VCaP (cell line): ENCODE data around the gene SYNGR4.
"Not testable (repeated sequence)": the region's sequence is repeated elsewhere in the genome, so short reads cannot be mapped to it uniquely, and the experiment has no call there.

Experiments
- H3K27ac ChIP-seq: fragments of 450-650 bp; 2 replicates; pipeline ENCODE4 v1.5.1; 2017
- TF ChIP-seq, protein P1 (sequence below): fragments of 450-650 bp; conservative IDR thresholded peaks from 2 replicates; pipeline ENCODE4 v1.5.1; 2017; ENCODE audit warnings: mild to moderate bottlenecking, moderate library complexity

Gene SYNGR4

DNA sequence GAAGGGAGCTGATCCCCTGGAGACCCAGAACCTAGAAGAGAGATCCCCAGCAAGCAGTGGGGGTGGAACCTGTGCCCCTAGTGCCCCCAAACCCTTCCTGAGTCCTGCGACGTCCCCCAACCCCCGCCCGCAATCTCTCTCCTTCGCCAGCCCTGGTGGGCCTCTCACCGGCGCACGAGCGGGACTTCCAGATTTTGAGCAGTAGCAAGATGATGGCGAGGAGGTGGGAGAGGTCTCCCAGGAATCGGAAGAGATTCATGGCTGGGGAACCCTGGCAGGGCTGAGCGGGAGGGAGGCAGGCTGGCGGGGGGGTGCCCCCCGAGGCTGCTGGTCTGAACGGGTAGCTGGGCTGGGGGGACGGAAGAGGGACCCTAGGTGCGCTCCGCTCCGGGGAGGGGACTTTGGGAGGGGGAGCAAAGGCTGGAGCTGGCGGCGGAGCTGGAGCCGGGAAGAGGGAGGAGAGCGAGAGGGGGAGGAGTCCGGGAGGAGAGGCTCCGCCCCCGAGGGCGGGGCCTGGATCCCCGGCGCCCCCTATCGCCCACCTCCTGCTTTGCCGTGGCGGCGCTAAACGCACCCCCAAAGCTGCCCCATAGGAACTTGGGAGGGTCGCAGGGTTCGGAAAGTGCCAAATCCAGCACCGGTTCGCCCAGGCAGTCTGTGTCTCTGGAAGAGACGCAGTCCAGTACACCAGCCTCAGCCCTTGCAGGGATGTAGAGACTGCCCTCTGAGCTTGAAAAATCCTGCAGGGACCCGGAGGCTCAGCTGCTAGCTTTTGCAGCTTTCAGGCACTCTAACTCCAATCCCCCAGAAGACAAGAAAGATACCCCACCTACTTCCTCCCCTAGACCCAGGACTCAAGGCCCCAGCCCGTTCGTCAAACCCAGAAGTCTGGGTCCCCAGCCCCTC is 27.2 kb downstream of the SYNGR4 start, which contains the start of gene KDELR1:
Gene KDELR1 (minus strand): TSS at position 452 of the 906 bp plus-strand sequence. CDS start 193 bp downstream, at position 259.
- TF ChIP-seq, protein P1, sequence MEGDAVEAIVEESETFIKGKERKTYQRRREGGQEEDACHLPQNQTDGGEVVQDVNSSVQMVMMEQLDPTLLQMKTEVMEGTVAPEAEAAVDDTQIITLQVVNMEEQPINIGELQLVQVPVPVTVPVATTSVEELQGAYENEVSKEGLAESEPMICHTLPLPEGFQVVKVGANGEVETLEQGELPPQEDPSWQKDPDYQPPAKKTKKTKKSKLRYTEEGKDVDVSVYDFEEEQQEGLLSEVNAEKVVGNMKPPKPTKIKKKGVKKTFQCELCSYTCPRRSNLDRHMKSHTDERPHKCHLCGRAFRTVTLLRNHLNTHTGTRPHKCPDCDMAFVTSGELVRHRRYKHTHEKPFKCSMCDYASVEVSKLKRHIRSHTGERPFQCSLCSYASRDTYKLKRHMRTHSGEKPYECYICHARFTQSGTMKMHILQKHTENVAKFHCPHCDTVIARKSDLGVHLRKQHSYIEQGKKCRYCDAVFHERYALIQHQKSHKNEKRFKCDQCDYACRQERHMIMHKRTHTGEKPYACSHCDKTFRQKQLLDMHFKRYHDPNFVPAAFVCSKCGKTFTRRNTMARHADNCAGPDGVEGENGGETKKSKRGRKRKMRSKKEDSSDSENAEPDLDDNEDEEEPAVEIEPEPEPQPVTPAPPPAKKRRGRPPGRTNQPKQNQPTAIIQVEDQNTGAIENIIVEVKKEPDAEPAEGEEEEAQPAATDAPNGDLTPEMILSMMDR, result peak; percentile 96
- H3K27ac ChIP-seq, result peak within 1 kb of the TSS; percentile 96

DNA sequence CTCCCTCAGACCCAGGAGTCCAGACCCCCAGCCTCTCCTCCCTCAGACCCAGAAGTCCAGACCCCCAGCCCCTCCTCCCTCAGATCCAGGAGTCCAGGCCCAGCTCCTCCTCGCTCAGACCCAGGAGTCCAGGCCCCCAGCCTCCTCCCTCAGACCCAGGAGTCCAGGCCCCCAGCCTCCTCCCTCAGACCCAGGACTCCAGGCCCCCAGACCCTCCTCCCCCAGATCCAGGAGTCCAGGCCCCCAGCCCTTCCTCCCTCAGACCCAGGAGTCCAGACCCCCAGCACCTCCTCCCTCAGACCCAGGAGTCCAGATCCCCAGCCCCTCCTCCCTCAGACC is 27.8 kb downstream of the SYNGR4 start:
- H3K27ac ChIP-seq, result not testable (repeated sequence)

DNA sequence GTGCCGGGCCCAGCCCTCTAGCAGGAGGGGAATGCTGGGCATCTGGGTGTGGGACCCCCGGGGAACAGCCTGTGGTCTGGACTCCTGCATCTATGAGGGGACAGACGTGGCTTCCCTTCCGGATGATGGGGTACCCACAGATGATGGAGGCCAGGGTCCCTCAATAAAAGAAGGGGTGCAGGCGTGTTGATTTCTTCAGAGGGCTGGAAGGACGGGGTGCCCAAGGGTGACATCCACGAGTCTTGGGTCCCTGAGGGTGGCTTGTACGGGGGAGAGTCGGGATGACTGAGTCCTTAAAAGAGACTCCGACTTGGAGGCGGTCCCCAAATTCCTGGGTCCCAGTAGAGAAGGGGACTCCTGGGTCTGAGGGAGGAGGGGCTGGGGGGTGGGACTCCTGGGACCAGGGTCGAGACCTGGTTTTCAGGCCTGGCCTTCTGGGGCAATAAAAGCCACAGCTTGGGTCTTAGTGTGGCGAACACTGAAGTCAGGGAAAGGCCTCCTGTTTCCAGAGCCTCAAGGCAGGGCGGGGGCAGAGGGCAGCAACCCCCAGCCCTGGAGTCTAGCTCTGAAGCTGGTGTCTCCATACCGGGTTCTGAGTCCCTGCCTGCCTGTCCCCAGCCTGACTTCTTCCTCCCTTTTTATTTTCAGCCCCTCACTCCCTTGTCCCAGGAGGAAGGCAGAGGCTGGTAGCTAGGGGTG is 28.8 kb downstream of the SYNGR4 start:
- H3K27ac ChIP-seq, result peak overlapping the region; percentile 58; the same call in 1 of the 2 replicates
- TF ChIP-seq, protein P1, result no peak

DNA sequence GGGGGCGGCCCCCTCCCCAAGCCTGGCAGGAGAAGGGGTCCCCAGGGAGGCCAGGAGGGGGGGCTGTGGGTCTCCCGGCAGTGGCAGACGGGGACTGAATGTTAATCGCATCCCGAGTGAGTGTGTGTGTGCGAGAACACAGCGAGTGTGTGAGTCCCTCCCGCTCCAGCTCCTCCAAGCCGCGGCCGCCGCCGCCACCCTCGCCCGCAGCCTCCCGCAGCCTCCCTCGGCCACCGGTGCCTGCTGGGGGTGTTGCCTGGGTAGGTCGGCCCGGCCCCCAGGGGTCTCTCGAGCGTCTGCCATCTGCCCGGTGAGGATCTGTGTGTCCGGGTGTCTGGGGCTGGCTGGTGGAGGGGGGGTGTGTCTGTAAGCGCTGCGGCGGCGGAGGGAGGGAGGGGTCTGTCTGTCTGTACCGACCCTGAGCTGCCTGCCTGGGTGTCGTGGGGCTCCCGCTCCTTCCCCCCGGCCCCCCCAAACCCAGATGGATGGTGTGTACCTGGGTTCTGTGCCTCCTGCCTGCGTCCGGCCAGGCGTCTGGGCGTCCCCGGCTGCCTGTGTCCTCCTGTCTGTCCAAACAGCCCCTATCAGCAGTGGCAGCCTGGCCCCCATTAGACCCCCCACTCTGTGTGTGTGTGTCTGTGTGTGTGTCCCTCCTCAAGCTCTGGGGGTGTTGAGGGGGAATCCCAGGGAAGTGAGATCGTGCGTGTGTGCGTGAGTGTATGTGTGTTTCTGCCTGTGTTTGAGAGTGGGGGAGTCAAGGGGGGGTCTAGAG is 29.6 kb downstream of the SYNGR4 start, which contains the start of gene GRIN2D:
Gene GRIN2D (plus strand): TSS at position 110 of the 772 bp plus-strand sequence. CDS start 4,725 bp downstream, outside the sequence.
- TF ChIP-seq, protein P1, result peak; percentile 41
- peak within 1 kb of the TSS; percentile 58; the same call in 1 of the 2 replicates for H3K27ac ChIP-seq

DNA sequence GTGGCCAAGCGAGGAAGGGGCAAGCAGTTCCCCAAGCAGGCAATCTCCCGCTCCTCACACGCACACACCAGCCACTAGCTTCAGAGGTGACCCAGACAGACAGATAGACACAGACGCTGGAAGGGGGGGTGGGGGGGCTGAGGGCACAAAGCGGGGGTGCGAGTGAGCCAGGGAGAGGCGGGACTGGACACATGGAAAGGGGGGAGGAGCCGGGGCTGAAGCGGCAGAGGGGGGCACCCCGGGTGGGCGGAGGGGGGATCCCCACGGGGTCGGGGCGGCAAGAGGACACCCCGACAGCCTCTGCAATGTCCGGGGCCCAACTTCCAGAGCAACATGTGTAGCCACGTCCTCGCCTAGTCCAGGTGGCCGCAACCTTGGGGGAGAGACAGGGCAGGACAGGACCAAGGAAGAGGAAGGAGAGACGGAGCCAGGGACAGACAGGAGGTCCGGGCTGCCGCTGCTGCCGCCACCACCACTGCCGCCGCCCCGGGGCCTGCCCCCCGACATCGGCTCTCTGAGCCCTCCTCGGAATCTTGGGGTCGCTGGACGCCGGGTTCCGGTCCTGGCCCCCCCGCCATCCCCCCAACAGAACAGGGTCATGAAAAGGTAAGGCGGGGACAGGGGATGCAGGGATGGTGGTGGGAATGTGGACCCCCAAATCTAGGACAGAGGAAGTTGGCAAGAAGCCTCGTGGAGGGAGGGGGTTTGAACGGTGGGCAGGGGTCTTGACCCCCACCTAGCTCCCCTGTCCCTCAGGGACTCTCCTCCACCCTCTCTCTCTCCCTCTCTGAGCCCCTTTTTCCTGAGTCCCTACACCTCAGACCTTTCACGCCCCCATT is 30.4 kb downstream of the SYNGR4 start:
- H3K27ac ChIP-seq, result peak overlapping the region; percentile 58; the same call in 1 of the 2 replicates
- TF ChIP-seq, protein P1, result no peak

DNA sequence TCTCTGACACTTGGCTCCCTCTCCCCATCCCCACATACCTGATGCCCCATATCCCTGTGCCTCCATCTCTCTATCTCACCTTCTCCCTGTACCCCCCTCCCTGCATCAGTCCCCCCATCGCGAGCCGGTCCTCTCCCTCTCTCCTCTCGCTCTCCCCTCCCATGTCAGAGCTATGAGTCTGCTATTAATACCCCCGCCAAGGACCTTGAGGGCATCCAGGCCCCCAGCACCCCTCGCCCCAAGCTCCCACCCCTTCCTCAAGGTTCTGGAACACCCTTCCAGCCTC is 30.9 kb downstream of the SYNGR4 start:
- TF ChIP-seq, protein P1, result no peak
- H3K27ac ChIP-seq, result no peak overlapping the region

DNA sequence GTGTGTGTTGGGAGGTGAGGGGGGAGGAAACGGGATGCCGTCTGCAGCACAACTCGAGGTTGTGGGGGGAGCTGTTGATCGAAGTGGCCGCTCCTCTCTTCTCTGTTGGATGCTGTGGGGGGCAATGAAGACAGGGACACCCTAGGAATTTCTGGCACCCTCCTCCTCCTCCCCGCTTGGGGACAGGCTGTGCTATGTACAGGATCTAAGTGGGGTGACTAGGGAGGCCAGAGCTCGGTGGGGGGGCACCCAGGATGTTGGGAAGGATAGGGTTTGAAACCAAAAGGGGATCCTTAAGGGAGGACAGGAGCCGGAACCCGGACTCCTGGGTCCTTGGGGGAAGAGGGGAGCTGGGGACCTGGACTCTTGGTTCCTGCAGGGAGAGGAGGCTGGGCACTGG is 31.3 kb downstream of the SYNGR4 start:
- TF ChIP-seq, protein P1, result no peak
- H3K27ac ChIP-seq, result no peak overlapping the region
